NB4 (cell line): ENCODE results near the gene BIVM.

Experiments used
- DNase-seq: peaks from one replicate; pipeline ENCODE4 v3.0.0; 2010; ENCODE audit warnings: low read depth
- H3K4me3 ChIP-seq: one replicate; pipeline ENCODE4 v1.5.1; 2011; ENCODE audit warnings: mild to moderate bottlenecking, low read depth, low read length, moderate library complexity
- CTCF ChIP-seq: IDR thresholded peaks from one replicate; pipeline ENCODE4 v1.5.1; 2012; ENCODE audit warnings: low read depth, low read length
- MAX ChIP-seq: IDR thresholded peaks from 2 replicates; pipeline ENCODE4 v1.6.1; 2011; ENCODE audit warnings: low read depth, low read length
- MYC ChIP-seq: IDR thresholded peaks from 2 replicates; pipeline ENCODE4 v1.6.1; 2011; ENCODE audit warnings: low read depth, low read length
- POLR2A ChIP-seq: IDR thresholded peaks from 2 replicates; pipeline ENCODE4 v1.6.1; 2011; ENCODE audit warnings: mild to moderate bottlenecking; ENCODE audit not compliant: insufficient read length; ENCODE audit errors: extremely low read depth

BIVM gene

GRCh38 chr13:102812611-102813287 lies 13.8 kb downstream of the BIVM start:
- peak; percentile 39 for DNase-seq

GRCh38 chr13:102814025-102814607 lies 15.2 kb downstream of the BIVM start:
- TF ChIP-seq CTCF (no peak), MAX (no peak), MYC (no peak), POLR2A (no peak)
- no peak overlapping the region for H3K4me3 ChIP-seq
- DNase-seq, result no peak

More at GRCh38 chr13:102812611-102813287, 13.8 kb downstream of the BIVM start:
- H3K4me3 ChIP-seq, result no peak overlapping the region
- no peak for TF ChIP-seq MAX

GRCh38 chr13:102814793-102815192 lies 15.9 kb downstream of the BIVM start:
- DNase-seq, result no peak

GRCh38 chr13:102815788-102816187 lies 16.9 kb downstream of the BIVM start:
- no peak for TF ChIP-seq POLR2A
- no peak for TF ChIP-seq MAX
- no peak for TF ChIP-seq CTCF
- TF ChIP-seq MYC, result no peak
- DNase-seq, result no peak
- no peak overlapping the region for H3K4me3 ChIP-seq

More at GRCh38 chr13:102814793-102815192, 15.9 kb downstream of the BIVM start:
- no peak overlapping the region for H3K4me3 ChIP-seq
- TF ChIP-seq POLR2A, result no peak
- no peak for TF ChIP-seq CTCF
- TF ChIP-seq MAX, result no peak
- TF ChIP-seq MYC, result no peak

GRCh38 chr13:102816708-102817107 lies 17.8 kb downstream of the BIVM start:
- no peak for TF ChIP-seq MYC
- TF ChIP-seq POLR2A, result no peak
- TF ChIP-seq CTCF, result no peak
- TF ChIP-seq MAX, result no peak
- no peak for DNase-seq
- no peak overlapping the region for H3K4me3 ChIP-seq

GRCh38 chr13:102817241-102817640 lies 18.3 kb downstream of the BIVM start:
- H3K4me3 ChIP-seq, result no peak overlapping the region
- no peak for DNase-seq
- TF ChIP-seq MAX, result no peak
- TF ChIP-seq MYC, result no peak
- TF ChIP-seq POLR2A, result no peak
- TF ChIP-seq CTCF, result no peak
